HepG2 (cell line): ENCODE results near the gene WWC2. TPM values are rescaled to one million over a fixed set of nuclear protein-coding genes. Genes with fewer than 3 reads are reported as not detected.

Experiments used
- DMTF1 ChIP-seq: sonication (generic); formaldehyde crosslinking; IDR thresholded peaks from 2 replicates; pipeline ENCODE4 v1.4.0; 2020; ENCODE audit warnings: mild to moderate bottlenecking, missing genetic modification reagents
- FOXO1 ChIP-seq: sonication (generic); formaldehyde crosslinking; IDR thresholded peaks from 2 replicates; pipeline ENCODE4 v1.4.0; 2020; ENCODE audit warnings: missing genetic modification reagents
- HNRNPK ChIP-seq: fragments of 200-400 bp; formaldehyde crosslinking; IDR thresholded peaks from 2 replicates; pipeline ENCODE4 v1.6.1; 2018; ENCODE audit warnings: low read length, low read depth, moderate library complexity, mild to moderate bottlenecking; ENCODE audit not compliant: poor library complexity, severe bottlenecking
- MAZ ChIP-seq, 2 experiments: sonication (generic) in 1 of 2; formaldehyde crosslinking in 1 of 2; IDR thresholded peaks; 2 replicates each; pipeline versions ENCODE4 v1.5.0 to v1.6.1; 2012 to 2020; ENCODE audit warnings: low read depth in 2 of 2, mild to moderate bottlenecking in 2 of 2, borderline replicate concordance in 1 of 2, improper control_type of control experiment in 1 of 2, low read length in 1 of 2, missing genetic modification reagents in 1 of 2, moderate library complexity in 1 of 2
- MTA1 ChIP-seq: sonication (generic); formaldehyde crosslinking; IDR thresholded peaks from 2 replicates; pipeline ENCODE4 v1.4.0; 2020; ENCODE audit warnings: missing genetic modification reagents, mild to moderate bottlenecking, borderline replicate concordance
- RFXANK ChIP-seq: IDR thresholded peaks from 2 replicates; pipeline ENCODE4 v1.6.1; 2016
- TMF1 ChIP-seq: sonication (generic); formaldehyde crosslinking; IDR thresholded peaks from 2 replicates; pipeline ENCODE4 v1.8.1; 2022; ENCODE audit warnings: low read depth, missing genetic modification reagents
- ZBTB2 ChIP-seq: sonication (generic); formaldehyde crosslinking; IDR thresholded peaks from 2 replicates; pipeline ENCODE4 v1.8.0; 2022; ENCODE audit warnings: low read depth, missing genetic modification reagents
- ZFP36L1 ChIP-seq: sonication (generic); formaldehyde crosslinking; IDR thresholded peaks from 2 replicates; pipeline ENCODE4 v1.8.0; 2022; ENCODE audit warnings: mild to moderate bottlenecking, missing genetic modification reagents, moderate library complexity
- ZNF407 ChIP-seq: sonication (generic); formaldehyde crosslinking; IDR thresholded peaks from one replicate; pipeline ENCODE4 v1.5.1; 2020; ENCODE audit warnings: mild to moderate bottlenecking, missing genetic modification reagents; ENCODE audit errors: not compliant biosample characterization
- ZNF550 ChIP-seq: sonication (generic); formaldehyde crosslinking; IDR thresholded peaks from 2 replicates; pipeline ENCODE4 v1.4.0; 2020; ENCODE audit warnings: mild to moderate bottlenecking, missing genetic modification reagents, borderline replicate concordance
- ZNF800 ChIP-seq: sonication (generic); formaldehyde crosslinking; IDR thresholded peaks from 2 replicates; pipeline ENCODE4 v1.4.0; 2020; ENCODE audit warnings: missing genetic modification reagents
- polyA plus RNA-seq, 8 experiments: library from polyadenylated mRNA; depleted of rRNA in 3 of 8; stranded (reverse) in 7 of 8; unstranded in 1 of 8; fragments of >200 nt; fragmentation: Illumina TruSeq in 4 of 8; extraction: Trizol in 4 of 8; gene quantifications; 2 replicates each; pipeline versions ENCODE4 v1.2.1 to v1.2.3, GENCODE V29; 2011 to 2016; ENCODE audit warnings: low read depth in 4 of 8, missing spikeins in 1 of 8, mixed read lengths in 1 of 8; ENCODE audit not compliant: insufficient read depth in 1 of 8
- total RNA-seq, 5 experiments: library from RNA; depleted of rRNA; stranded (reverse); fragments of >200 nt; fragmentation: Illumina TruSeq; extraction: Trizol; gene quantifications; 2 replicates each; pipeline ENCODE4 v1.2.3, GENCODE V29; 2016; ENCODE audit warnings: low read depth in 1 of 5

Gene WWC2
- total and polyA plus RNA-seq, 2 of the 13 experiments (the other 11 are each of a cell fraction or from before 2014, with no cell fraction given): 40.0 to 50.1 TPM

- no peak for TF ChIP-seq TMF1 (CRISPR knock-in tag)
- no peak for TF ChIP-seq ZBTB2 (CRISPR knock-in tag)
- TF ChIP-seq ZNF407: no peak
- TF ChIP-seq RFXANK (CRISPR knock-in tag): no peak
- TF ChIP-seq DMTF1 (CRISPR knock-in tag): no peak
- TF ChIP-seq ZNF800 (CRISPR knock-in tag): no peak
- no peak for TF ChIP-seq MTA1
- no peak for TF ChIP-seq MAZ (IDR thresholded peaks at IDR 0.05; ENCODE audit: borderline replicate concordance, low read depth, low read length)
- TF ChIP-seq MAZ (CRISPR knock-in tag; IDR thresholded peaks at IDR 0.05; ENCODE audit: low read depth): no peak
- TF ChIP-seq FOXO1: no peak
- no peak for TF ChIP-seq ZNF550 (CRISPR knock-in tag)
- no peak for TF ChIP-seq ZFP36L1 (CRISPR knock-in tag)
- TF ChIP-seq HNRNPK: no peak
Observed at GRCh38 chr4:183099537-183100297, 660 bp downstream of the WWC2 start (continued).
